ENCODE results near the gene KCNJ14.
A peak's percentile ranks its signal among the peaks of the same experiment; 100 is the strongest.

KCNJ14 gene

GRCh38 chr19:48445606-48446481 is 9.5 kb upstream of the KCNJ14 start, which contains the start of gene GRWD1:
Gene GRWD1, plus strand, starts transcription at chr19:48445983. Its CDS starts 23 bp downstream, at chr19:48446006.
- Histone ChIP-seq H3K4me3 (ENCODE audit: low read depth, low read length) (peak within 1 kb of the TSS; percentile 96), H3K9me3 (ENCODE audit: control insufficient read depth, insufficient read depth, low read length) (no peaks in the 10 kb centered on the region), H3K27me3 (ENCODE audit: control insufficient read depth, insufficient read depth, low read length) (peaks cover 25% of the 10 kb centered on the region), H3K4me1 (ENCODE audit: control insufficient read depth, insufficient read depth, low read length) (peaks cover 7% of the 10 kb centered on the region; the same call in 1 of the 2 replicates), H3K36me3 (ENCODE audit: control insufficient read depth, insufficient read depth, low read length) (peaks cover 42% of the 10 kb centered on the region), H3K27ac (ENCODE audit: low read depth, low read length) (peak within 1 kb of the TSS; percentile 96), H3K9ac (ENCODE audit: low read depth, low read length) (peak within 1 kb of the TSS; percentile 94)

DNA sequence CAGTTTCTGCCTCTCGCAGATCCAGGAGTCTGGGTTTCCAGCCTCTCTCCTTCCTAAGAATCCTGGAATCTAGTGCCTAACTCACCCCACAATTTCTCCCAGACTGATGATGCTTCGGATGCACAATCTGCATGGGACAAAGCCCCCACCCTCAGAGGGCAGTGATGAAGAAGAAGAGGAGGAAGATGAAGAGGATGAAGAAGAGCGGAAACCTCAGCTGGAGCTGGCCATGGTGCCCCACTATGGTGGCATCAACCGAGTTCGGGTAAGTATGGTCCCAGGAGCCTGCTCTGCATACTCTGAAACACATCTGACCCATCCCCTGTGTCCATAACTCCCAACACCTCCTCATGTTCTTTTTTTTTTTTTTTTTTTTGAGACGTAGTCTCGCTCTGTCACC is 8.8 kb upstream of the KCNJ14 start:
- Histone ChIP-seq H3K36me3 (ENCODE audit: control insufficient read depth, insufficient read depth, low read length) (peaks cover 50% of the 10 kb centered on the region), H3K27me3 (ENCODE audit: control insufficient read depth, insufficient read depth, low read length) (peaks cover 23% of the 10 kb centered on the region), H3K9me3 (ENCODE audit: control insufficient read depth, insufficient read depth, low read length) (no peaks in the 10 kb centered on the region), H3K27ac (ENCODE audit: low read depth, low read length) (no peak overlapping the region), H3K4me1 (ENCODE audit: control insufficient read depth, insufficient read depth, low read length) (peaks cover 7% of the 10 kb centered on the region; the same call in 1 of the 2 replicates), H3K4me3 (ENCODE audit: low read depth, low read length) (peak overlapping the region; percentile 96), H3K9ac (ENCODE audit: low read depth, low read length) (peak overlapping the region; percentile 94; the same call in 1 of the 2 replicates)

- H3K27ac ChIP-seq (ENCODE audit: low read depth, low read length): no peak overlapping the region
- peaks cover 7% of the 10 kb centered on the region; the same call in 1 of the 2 replicates for H3K4me1 ChIP-seq (ENCODE audit: control insufficient read depth, insufficient read depth, low read length)
- peaks cover 68% of the 10 kb centered on the region for H3K36me3 ChIP-seq (ENCODE audit: control insufficient read depth, insufficient read depth, low read length)
- H3K9ac ChIP-seq (ENCODE audit: low read depth, low read length): no peak overlapping the region
- H3K4me3 ChIP-seq (ENCODE audit: low read depth, low read length): no peak overlapping the region
- H3K27me3 ChIP-seq (ENCODE audit: control insufficient read depth, insufficient read depth, low read length): peaks cover 12% of the 10 kb centered on the region
- no peaks in the 10 kb centered on the region for H3K9me3 ChIP-seq (ENCODE audit: control insufficient read depth, insufficient read depth, low read length)
These were observed 6.8 kb upstream of the KCNJ14 start for GRCh38 chr19:48448563-48448962.

DNA sequence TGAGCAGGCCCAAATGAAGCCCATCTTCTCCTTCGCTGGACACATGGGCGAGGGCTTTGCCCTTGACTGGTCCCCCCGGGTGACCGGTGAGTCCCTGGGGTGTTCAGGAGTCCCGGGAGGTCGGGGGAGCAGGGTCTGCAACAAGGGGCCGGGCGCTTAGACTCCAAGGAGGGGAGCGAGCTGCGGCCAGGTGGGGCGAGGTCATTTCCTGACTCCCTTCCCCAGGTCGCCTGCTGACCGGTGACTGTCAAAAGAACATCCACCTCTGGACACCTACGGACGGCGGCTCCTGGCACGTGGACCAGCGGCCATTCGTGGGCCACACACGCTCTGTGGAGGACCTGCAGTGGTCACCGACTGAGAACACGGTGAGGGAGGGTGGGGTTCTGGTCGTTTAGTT is 4.9 kb upstream of the KCNJ14 start:
- Histone ChIP-seq H3K36me3 (ENCODE audit: control insufficient read depth, insufficient read depth, low read length) (peaks cover 83% of the 10 kb centered on the region), H3K9me3 (ENCODE audit: control insufficient read depth, insufficient read depth, low read length) (no peaks in the 10 kb centered on the region), H3K9ac (ENCODE audit: low read depth, low read length) (no peak overlapping the region), H3K4me1 (ENCODE audit: control insufficient read depth, insufficient read depth, low read length) (no peaks in the 10 kb centered on the region), H3K27ac (ENCODE audit: low read depth, low read length) (no peak overlapping the region), H3K27me3 (ENCODE audit: control insufficient read depth, insufficient read depth, low read length) (no peaks in the 10 kb centered on the region), H3K4me3 (ENCODE audit: low read depth, low read length) (no peak overlapping the region)

- H3K27ac ChIP-seq (ENCODE audit: low read depth, low read length): no peak overlapping the region
- peaks cover 87% of the 10 kb centered on the region for H3K36me3 ChIP-seq (ENCODE audit: control insufficient read depth, insufficient read depth, low read length)
- no peaks in the 10 kb centered on the region for H3K9me3 ChIP-seq (ENCODE audit: control insufficient read depth, insufficient read depth, low read length)
These were observed 4.5 kb upstream of the KCNJ14 start for GRCh38 chr19:48450863-48451262.

GRCh38 chr19:48451624-48452023 is 3.8 kb upstream of the KCNJ14 start:
- Histone ChIP-seq H3K9ac (ENCODE audit: low read depth, low read length) (no peak overlapping the region), H3K27ac (ENCODE audit: low read depth, low read length) (no peak overlapping the region), H3K4me3 (ENCODE audit: low read depth, low read length) (no peak overlapping the region), H3K27me3 (ENCODE audit: control insufficient read depth, insufficient read depth, low read length) (no peaks in the 10 kb centered on the region), H3K9me3 (ENCODE audit: control insufficient read depth, insufficient read depth, low read length) (no peaks in the 10 kb centered on the region), H3K36me3 (ENCODE audit: control insufficient read depth, insufficient read depth, low read length) (peaks cover 92% of the 10 kb centered on the region), H3K4me1 (ENCODE audit: control insufficient read depth, insufficient read depth, low read length) (no peaks in the 10 kb centered on the region)

More at GRCh38 chr19:48450863-48451262, 4.5 kb upstream of the KCNJ14 start:
- H3K9ac ChIP-seq (ENCODE audit: low read depth, low read length): no peak overlapping the region
- no peaks in the 10 kb centered on the region for H3K4me1 ChIP-seq (ENCODE audit: control insufficient read depth, insufficient read depth, low read length)
- H3K27me3 ChIP-seq (ENCODE audit: control insufficient read depth, insufficient read depth, low read length): no peaks in the 10 kb centered on the region
- no peak overlapping the region for H3K4me3 ChIP-seq (ENCODE audit: low read depth, low read length)

DNA sequence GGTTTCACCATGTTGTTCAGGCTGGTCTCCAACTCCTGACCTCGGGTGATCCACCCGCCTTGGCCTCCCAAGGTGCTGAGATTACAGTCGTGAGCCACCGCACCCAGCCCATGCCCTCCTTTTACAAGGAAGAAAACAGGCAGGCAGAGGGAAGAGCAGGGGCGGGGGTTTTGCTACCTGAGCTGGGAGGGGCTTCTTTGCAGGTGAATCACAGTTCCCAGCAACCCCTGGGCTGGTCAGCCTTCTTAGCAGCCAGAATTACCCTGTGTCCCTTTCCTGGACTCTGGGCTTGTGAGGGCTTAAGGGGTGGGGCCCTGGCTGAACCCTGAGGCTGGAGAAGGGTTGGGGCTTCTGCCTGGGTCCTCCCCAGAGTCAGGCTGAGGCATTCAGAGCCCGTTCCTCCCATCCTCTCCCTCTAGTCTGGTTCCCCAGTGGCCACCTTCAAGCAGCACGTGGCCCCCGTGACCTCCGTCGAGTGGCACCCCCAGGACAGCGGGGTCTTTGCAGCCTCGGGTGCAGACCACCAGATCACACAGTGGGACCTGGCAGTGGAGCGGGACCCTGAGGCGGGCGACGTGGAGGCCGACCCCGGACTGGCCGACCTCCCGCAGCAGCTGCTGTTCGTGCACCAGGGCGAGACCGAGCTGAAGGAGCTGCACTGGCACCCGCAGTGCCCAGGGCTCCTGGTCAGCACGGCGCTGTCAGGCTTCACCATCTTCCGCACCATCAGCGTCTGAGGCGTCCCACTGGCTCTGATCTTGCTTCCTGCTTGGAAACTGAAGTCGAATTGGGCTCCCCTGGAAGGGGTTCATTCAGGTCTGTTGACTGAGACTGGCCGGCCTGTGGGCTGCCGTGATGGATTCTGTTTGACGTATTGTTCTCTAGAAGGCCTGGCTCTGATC is 2.8 kb upstream of the KCNJ14 start:
- Histone ChIP-seq H3K4me1 (ENCODE audit: control insufficient read depth, insufficient read depth, low read length) (no peaks in the 10 kb centered on the region), H3K4me3 (ENCODE audit: low read depth, low read length) (no peak overlapping the region), H3K27ac (ENCODE audit: low read depth, low read length) (no peak overlapping the region), H3K9me3 (ENCODE audit: control insufficient read depth, insufficient read depth, low read length) (no peaks in the 10 kb centered on the region), H3K27me3 (ENCODE audit: control insufficient read depth, insufficient read depth, low read length) (no peaks in the 10 kb centered on the region), H3K9ac (ENCODE audit: low read depth, low read length) (no peak overlapping the region), H3K36me3 (ENCODE audit: control insufficient read depth, insufficient read depth, low read length) (peaks cover 94% of the 10 kb centered on the region)

DNA sequence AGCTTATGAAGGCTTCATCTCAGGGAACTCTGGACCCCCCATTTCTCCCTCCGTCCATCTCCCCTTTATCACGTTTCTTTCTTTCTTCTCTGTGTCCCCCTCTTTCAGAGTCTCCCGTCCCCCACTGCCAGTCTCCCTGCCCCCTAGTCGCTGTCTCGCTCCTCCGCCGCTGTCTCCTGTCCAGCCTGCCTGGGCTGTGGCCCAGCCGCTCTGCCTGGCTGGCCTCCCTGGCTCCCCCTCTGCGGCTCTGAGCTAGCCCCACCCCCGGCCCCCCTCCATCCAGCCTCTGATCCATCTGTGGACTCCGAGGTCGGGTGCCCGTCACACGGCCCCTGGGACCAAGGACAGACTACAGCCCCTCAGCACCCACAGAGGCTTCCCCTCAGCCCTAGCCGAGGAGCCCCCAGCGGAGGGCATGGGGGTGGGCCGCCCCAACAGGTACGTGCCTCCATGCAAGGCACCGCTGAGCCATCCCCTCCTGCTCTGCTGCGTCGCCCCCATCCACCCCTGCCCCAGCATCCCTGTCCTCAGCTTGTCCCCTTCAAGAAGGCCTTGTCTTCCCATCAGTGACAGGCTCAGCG is 1.1 kb upstream of the KCNJ14 start:
- H3K27ac ChIP-seq (ENCODE audit: low read depth, low read length): no peak overlapping the region
- no peaks in the 10 kb centered on the region for H3K27me3 ChIP-seq (ENCODE audit: control insufficient read depth, insufficient read depth, low read length)
- H3K4me1 ChIP-seq (ENCODE audit: control insufficient read depth, insufficient read depth, low read length): no peaks in the 10 kb centered on the region
- H3K9ac ChIP-seq (ENCODE audit: low read depth, low read length): no peak overlapping the region
- peaks cover 77% of the 10 kb centered on the region for H3K36me3 ChIP-seq (ENCODE audit: control insufficient read depth, insufficient read depth, low read length)
- H3K9me3 ChIP-seq (ENCODE audit: control insufficient read depth, insufficient read depth, low read length): no peaks in the 10 kb centered on the region
- no peak overlapping the region for H3K4me3 ChIP-seq (ENCODE audit: low read depth, low read length)

- no peak overlapping the region for H3K4me3 ChIP-seq (ENCODE audit: low read depth, low read length)
- no peaks in the 10 kb centered on the region for H3K9me3 ChIP-seq (ENCODE audit: control insufficient read depth, insufficient read depth, low read length)
- H3K27me3 ChIP-seq (ENCODE audit: control insufficient read depth, insufficient read depth, low read length): no peaks in the 10 kb centered on the region
- no peaks in the 10 kb centered on the region for H3K4me1 ChIP-seq (ENCODE audit: control insufficient read depth, insufficient read depth, low read length)
- H3K9ac ChIP-seq (ENCODE audit: low read depth, low read length): no peak overlapping the region
- H3K36me3 ChIP-seq (ENCODE audit: control insufficient read depth, insufficient read depth, low read length): peaks cover 62% of the 10 kb centered on the region
- H3K27ac ChIP-seq (ENCODE audit: low read depth, low read length): no peak overlapping the region
These were observed 661 bp downstream of the KCNJ14 start for GRCh38 chr19:48455908-48456562.

GRCh38 chr19:48456864-48457263 is 1.5 kb downstream of the KCNJ14 start:
- Histone ChIP-seq H3K4me1 (ENCODE audit: control insufficient read depth, insufficient read depth, low read length) (no peaks in the 10 kb centered on the region), H3K4me3 (ENCODE audit: low read depth, low read length) (no peak overlapping the region), H3K9ac (ENCODE audit: low read depth, low read length) (no peak overlapping the region), H3K27me3 (ENCODE audit: control insufficient read depth, insufficient read depth, low read length) (no peaks in the 10 kb centered on the region), H3K27ac (ENCODE audit: low read depth, low read length) (no peak overlapping the region), H3K9me3 (ENCODE audit: control insufficient read depth, insufficient read depth, low read length) (no peaks in the 10 kb centered on the region), H3K36me3 (ENCODE audit: control insufficient read depth, insufficient read depth, low read length) (peaks cover 54% of the 10 kb centered on the region)
